ENCODE measurements around the gene RASGEF1B.

RASGEF1B gene

GRCh38 chr4:81465406-81466340 is 6.0 kb downstream of the RASGEF1B start:
- DNase-seq (ENCODE audit: low spot score), result no peak

GRCh38 chr4:81460834-81461233 is 10.9 kb downstream of the RASGEF1B start:
- DNase-seq (ENCODE audit: low spot score), result no peak

DNA sequence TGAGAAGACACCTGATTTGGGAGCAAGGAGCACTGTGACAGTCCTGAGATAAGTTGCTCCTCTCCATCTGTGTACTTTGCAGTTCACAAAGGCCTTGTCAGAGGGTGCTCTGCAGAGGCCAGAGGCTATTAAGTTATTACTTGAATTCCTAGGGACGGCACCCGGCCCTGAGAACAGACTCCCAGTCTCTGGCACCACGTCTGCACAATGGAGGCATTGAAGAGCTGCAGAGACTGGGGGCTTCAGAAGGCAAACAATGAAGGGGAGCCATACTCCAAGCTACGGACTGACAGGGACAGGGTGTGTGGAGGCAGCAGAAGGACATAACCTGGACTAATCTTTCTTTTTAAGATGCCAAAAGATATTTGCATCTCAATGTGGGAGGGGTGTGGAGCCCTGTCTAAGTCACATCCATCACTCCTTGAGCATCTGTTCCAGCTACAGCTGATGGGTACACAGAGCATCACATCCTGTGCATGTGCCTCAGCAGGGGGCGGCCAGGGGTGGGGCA is 11.5 kb downstream of the RASGEF1B start:
- no peak for DNase-seq (ENCODE audit: low spot score)

DNA sequence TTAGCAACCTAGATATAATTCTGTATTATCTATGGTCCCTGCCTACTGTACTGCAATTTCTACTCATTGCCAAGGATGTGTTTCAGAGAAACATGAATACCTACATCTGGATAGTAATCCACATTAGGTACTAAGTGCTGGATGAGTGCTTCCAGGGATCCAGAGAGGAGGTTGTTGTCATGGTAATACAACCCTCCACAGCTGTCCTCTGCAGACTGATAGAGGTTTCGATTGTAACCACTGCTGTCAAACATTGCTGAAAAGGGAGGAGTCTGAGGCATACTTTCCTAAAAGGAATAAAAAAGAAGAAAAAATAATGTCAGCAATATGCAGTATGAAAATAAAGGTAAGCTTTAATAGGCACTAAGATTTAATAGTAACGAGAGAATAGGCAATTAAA is 12.5 kb downstream of the RASGEF1B start:
- no peak for DNase-seq (ENCODE audit: low spot score)

DNA sequence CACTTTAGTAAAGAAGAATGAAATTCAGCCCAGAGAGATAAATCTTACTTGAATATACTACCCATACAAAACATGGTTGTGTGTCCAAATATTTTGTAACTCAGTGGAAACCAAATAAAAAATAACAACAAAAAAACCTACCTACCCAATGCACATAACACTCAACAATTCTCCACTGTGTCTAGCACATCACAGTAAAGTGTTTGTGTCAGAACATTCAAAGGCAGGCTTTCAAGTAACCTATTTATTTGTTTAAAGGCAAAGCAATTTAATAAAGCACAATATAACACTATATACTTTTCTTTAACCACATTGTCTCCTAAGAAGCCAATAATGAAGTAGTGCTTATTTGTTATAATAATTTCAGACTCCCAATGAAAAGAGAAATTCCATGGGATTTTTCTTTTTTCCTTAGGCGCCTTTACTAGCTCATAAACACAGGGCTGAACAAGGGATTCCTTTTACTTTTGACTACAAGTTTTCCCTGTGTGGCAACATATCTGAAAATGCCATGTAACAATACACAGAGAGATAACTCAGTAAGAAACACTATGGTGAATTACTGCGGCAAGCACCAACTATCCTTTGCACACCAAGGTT is 13.7 kb downstream of the RASGEF1B start:
- DNase-seq (ENCODE audit: low spot score), result no peak

DNA sequence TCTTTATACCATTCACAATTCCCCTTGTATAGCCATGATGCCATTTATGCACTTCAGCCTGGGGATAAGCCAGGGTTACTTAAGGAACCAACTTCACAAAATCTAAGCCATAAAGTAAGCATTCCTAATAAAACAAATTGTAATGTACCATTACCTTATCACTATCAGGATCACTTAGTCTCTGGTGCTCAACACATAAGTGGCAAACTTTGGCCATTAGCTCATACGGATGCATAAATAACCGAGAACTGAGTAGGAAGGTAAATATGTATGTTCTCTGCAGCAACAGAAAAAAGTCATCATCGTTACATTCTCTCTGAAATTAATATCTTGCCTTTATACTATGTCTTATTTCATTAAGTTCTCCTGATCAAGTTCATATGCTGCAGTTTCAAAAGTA is 14.4 kb downstream of the RASGEF1B start:
- DNase-seq (ENCODE audit: low spot score), result no peak

- DNase-seq (ENCODE audit: low spot score), result no peak
Observed at GRCh38 chr4:81455897-81456296, 15.8 kb downstream of the RASGEF1B start.

- no peak for DNase-seq (ENCODE audit: low spot score)
Observed at GRCh38 chr4:81454948-81455347, 16.8 kb downstream of the RASGEF1B start.

DNA sequence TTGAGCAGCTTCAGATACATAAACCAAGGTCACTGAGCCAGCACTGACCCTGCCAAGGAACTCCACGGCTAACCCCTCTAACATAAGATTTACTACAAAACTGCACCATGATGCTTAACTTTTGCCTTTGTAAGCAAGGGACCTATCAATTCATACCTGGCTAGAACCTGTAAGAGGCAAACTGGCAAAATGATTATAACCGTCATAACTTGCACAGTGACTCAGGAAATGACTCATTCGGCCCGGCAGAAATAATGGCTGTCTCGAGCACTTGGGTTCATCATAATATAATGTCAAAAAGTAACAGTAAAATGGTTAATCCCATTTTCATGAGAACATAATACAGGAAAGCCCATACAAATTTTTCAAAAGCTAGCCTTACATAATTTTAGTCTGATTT is 17.2 kb downstream of the RASGEF1B start:
- DNase-seq (ENCODE audit: low spot score), result no peak

- no peak for DNase-seq (ENCODE audit: low spot score)
Observed at GRCh38 chr4:81453024-81453423, 18.7 kb downstream of the RASGEF1B start.

- DNase-seq (ENCODE audit: low spot score), result no peak
Observed at GRCh38 chr4:81452452-81453006, 19.2 kb downstream of the RASGEF1B start.

- DNase-seq (ENCODE audit: low spot score), result no peak
Observed at GRCh38 chr4:81449015-81449414, 22.7 kb downstream of the RASGEF1B start.

DNA sequence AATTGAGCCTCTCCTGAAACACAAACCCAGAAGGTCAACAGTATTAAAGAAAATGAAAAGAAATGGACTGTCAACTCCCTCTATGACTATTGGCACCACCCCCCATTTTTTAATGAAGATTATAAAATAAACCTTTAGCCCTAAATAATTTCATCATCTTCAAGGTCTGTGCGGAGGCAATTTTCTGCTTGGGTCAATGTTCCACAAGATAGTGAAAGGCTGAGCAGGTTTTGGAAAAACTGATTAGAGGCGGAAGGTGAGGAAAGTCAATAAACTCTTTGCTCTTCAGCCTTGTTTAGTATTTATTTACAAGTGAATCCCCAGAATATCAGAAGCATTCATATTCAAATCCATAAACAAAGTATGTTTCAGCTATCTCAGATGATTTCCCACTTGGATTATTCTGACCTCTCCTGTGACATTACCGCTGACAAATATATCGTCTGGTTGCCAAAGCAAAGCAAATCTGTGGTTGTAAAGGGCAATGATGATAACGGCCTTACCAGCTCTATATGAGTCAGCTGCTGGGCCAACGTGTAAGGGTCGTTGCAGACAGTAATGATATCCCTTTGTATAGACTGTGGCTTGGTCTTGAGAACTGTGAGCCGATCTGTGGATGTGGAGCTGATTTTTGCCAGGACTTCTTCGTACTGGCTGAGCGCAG is 24.0 kb downstream of the RASGEF1B start:
- DNase-seq (ENCODE audit: low spot score), result no peak

- DNase-seq (ENCODE audit: low spot score), result no peak
Observed at GRCh38 chr4:81446634-81447033, 25.1 kb downstream of the RASGEF1B start.

- DNase-seq (ENCODE audit: low spot score), result no peak
Observed at GRCh38 chr4:81445196-81445595, 26.5 kb downstream of the RASGEF1B start.

DNA sequence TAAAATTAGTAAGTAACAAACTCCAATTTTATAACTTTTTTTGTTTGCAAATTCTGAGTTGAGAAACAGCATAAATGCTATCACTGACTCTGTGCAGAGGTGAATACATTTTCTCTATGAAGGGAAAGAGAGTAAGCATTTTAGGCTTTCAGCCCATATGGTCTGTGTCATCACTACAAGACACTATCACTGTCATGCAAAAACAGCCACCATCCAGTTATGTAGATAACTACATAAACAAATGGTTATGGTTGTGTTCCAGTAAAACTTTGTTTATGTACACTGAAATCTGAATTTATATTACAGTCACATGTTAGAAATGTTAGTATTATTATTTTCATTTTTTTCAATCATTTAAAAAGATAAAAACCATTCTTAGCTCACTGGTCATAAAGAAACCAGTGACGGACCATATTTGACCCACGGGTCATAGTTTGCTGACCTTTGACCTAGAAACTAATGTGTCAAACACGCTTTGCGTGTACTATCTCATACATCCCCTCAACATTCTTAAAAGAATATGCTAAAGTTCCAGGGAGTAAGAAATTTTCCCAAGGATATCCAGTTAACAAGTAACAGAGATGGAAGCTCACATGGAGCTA is 29.1 kb downstream of the RASGEF1B start:
- no peak for DNase-seq (ENCODE audit: low spot score)

DNA sequence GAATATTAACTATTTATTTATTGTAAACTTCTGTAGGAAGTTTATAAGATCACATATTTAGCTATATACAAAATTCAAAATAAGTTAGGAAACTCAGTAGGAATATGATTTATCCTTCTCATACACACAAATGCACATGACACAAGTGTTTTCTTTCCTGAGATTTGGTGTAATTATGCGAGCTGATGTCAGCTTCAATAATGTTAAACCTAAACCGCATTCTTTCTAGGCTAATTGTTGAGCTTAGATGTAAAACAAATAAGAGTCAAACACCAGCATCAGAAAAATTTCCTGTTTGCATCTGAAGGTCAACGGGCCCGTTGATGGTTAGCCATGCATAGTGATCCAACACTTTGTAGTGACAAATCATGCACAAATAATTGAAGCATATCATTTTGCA is 30.8 kb downstream of the RASGEF1B start:
- no peak for DNase-seq (ENCODE audit: low spot score)

- no peak for DNase-seq (ENCODE audit: low spot score)
Observed at GRCh38 chr4:81436941-81437574, 34.6 kb downstream of the RASGEF1B start.

DNA sequence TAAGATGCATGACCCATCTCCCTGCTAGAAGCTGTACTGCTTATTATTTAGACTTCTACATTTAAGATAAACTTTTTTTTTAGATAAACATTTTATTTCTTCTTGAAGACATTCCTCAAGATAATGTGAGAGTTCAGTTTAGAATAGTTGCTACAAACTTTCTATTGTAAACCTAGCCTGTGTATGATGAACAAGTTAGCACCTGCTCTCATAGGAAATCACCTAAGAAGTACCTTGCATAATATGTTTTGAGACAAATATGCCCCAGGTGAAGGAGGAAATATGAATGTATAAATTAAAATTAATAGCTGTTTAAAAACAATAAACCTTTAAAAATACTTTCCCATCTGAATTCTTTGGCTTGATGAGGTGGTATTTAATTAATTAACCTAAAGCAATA is 35.6 kb downstream of the RASGEF1B start:
- no peak for DNase-seq (ENCODE audit: low spot score)

DNA sequence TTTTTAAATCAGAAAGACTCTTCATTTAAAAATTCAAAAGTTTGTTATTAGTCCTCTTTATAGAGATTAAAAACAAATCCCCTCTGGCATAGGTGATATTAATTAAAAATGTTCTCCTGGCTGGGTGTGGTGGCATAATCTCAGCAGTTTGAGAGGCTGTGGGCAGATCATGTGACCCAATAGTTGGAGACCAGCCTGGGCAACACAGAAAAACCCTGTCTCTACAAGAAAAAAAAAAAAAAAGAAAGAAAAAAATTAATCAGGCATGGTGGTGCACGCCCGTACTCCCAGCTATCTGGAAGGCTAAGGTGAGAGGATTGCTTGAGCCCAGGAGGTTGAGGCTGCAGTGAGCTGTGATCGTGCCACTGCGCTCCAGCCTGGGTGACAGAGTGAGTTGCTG is 38.9 kb downstream of the RASGEF1B start:
- peak; percentile 33 for DNase-seq (ENCODE audit: low spot score)

DNA sequence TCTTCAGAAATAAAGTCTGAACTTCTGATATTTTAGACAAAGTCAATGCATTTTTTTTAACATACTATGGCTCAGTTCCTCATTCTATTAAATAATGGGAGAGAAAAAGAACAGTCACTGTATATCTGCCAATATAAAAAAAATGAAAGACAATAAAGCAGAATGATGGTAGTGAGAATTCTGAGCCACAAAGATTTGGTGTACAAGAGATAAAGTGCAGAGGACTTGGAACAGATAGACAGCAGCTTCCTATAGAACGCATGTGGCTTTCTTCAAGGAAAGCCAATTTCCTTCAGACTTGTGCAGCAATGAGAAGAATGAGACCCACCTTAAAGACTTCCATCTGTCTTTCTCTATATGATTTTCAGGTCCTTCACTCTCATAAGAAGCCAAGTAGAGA is 39.7 kb downstream of the RASGEF1B start:
- no peak for DNase-seq (ENCODE audit: low spot score)

GRCh38 chr4:81429607-81430006 is 42.1 kb downstream of the RASGEF1B start:
- no peak for DNase-seq (ENCODE audit: low spot score)
